TTC549 (cell line): ENCODE data around the gene SREBF1.

Source experiments
- FAIRE-seq: peaks from 2 replicates; lab custom pipeline; 2012; peaks lifted over from hg19 to GRCh38; lab: Jason Lieb, UNC

SREBF1 gene

GRCh38 chr17:17857496-17857895, 20.7 kb upstream of the SREBF1 start:
- FAIRE-seq = no peak

GRCh38 chr17:17856386-17856785, 19.6 kb upstream of the SREBF1 start:
- FAIRE-seq = no peak

GRCh38 chr17:17855976-17856375, 19.2 kb upstream of the SREBF1 start:
- no peak for FAIRE-seq

- FAIRE-seq = no peak
These were observed 17.1 kb upstream of the SREBF1 start for GRCh38 chr17:17853811-17854447.

- FAIRE-seq = no peak
These were observed 16.1 kb upstream of the SREBF1 start for GRCh38 chr17:17852930-17853329.

GRCh38 chr17:17851103-17852002, 14.6 kb upstream of the SREBF1 start:
- no peak for FAIRE-seq

- no peak for FAIRE-seq
These were observed 13.1 kb upstream of the SREBF1 start for GRCh38 chr17:17849845-17850373.

- no peak for FAIRE-seq
These were observed 12.5 kb upstream of the SREBF1 start for GRCh38 chr17:17849147-17849820.

- no peak for FAIRE-seq
These were observed 11.7 kb upstream of the SREBF1 start for GRCh38 chr17:17848311-17849082.

GRCh38 chr17:17847726-17848125, 10.9 kb upstream of the SREBF1 start:
- FAIRE-seq = no peak

- no peak for FAIRE-seq
These were observed 10.4 kb upstream of the SREBF1 start for GRCh38 chr17:17847118-17847689.

GRCh38 chr17:17846645-17847044, 9.9 kb upstream of the SREBF1 start:
- FAIRE-seq = no peak

GRCh38 chr17:17846003-17846402, 9.2 kb upstream of the SREBF1 start:
- no peak for FAIRE-seq

GRCh38 chr17:17845046-17845775, 8.4 kb upstream of the SREBF1 start:
- FAIRE-seq = no peak

- no peak for FAIRE-seq
These were observed 7.7 kb upstream of the SREBF1 start for GRCh38 chr17:17844500-17844899.

GRCh38 chr17:17844079-17844478, 7.3 kb upstream of the SREBF1 start:
- no peak for FAIRE-seq

- FAIRE-seq = no peak
These were observed 6.3 kb upstream of the SREBF1 start for GRCh38 chr17:17843096-17843495.

GRCh38 chr17:17842111-17842876, 5.5 kb upstream of the SREBF1 start:
- FAIRE-seq = no peak

- no peak for FAIRE-seq
These were observed 4.8 kb upstream of the SREBF1 start for GRCh38 chr17:17841601-17842025.
